Brain microvascular endothelial cell (primary cell): ENCODE data around the gene IL25.

Experiments
- DNase-seq: peaks from one replicate; pipeline ENCODE4 v3.0.0-alpha.2; 2020
- H3K27ac ChIP-seq: fragments of 250-450 bp; sonication (Bioruptor Pico); 2 replicates; pipeline ENCODE4 v1.5.1; 2020; ENCODE audit warnings: mild to moderate bottlenecking, moderate library complexity
- H3K27me3 ChIP-seq: fragments of 250-450 bp; sonication (Bioruptor Pico); replicated peaks from 2 replicates; pipeline ENCODE4 v1.5.1; 2020; ENCODE audit warnings: mild to moderate bottlenecking
- H3K36me3 ChIP-seq: fragments of 250-450 bp; sonication (Bioruptor Pico); replicated peaks from 2 replicates; pipeline ENCODE4 v1.5.1; 2020; ENCODE audit warnings: mild to moderate bottlenecking
- H3K4me3 ChIP-seq: 2 replicates; pipeline ENCODE4 v1.5.1; 2011; ENCODE audit warnings: low read depth, mild to moderate bottlenecking, control low read depth, low read length, moderate library complexity
- in situ Hi-C: cut with HindIII; loops from 2 replicates; pipeline ENCODE4 v1.10.0; 2017; ENCODE audit warnings: low sequenced_read_pairs, low pct_ligation_motif_present
- TF ChIP-seq, protein P1 (sequence below): IDR thresholded peaks from 2 replicates; pipeline ENCODE4 v1.5.1; 2011; ENCODE audit warnings: low read depth, mild to moderate bottlenecking, moderate library complexity, low read length, control low read depth, inconsistent platforms; ENCODE audit errors: missing control alignments

IL25 gene

DNA sequence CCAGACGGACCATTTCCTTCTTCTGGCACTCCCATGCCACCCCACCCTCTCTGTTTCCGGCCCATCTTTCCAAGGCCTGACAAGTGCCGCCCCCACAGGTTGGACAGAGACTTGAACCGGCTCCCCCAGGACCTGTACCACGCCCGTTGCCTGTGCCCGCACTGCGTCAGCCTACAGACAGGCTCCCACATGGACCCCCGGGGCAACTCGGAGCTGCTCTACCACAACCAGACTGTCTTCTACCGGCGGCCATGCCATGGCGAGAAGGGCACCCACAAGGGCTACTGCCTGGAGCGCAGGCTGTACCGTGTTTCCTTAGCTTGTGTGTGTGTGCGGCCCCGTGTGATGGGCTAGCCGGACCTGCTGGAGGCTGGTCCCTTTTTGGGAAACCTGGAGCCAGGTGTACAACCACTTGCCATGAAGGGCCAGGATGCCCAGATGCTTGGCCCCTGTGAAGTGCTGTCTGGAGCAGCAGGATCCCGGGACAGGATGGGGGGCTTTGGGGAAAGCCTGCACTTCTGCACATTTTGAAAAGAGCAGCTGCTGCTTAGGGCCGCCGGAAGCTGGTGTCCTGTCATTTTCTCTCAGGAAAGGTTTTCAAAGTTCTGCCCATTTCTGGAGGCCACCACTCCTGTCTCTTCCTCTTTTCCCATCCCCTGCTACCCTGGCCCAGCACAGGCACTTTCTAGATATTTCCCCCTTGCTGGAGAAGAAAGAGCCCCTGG lies 3.1 kb downstream of the IL25 start:
- no peak overlapping the region for H3K4me3 ChIP-seq
- H3K27ac ChIP-seq: no peak overlapping the region
- no peaks in the 10 kb centered on the region for H3K36me3 ChIP-seq
- in situ Hi-C loops: no loop called here
- no peak for DNase-seq
- H3K27me3 ChIP-seq: peaks cover 4% of the 10 kb centered on the region
- TF ChIP-seq, protein P1, sequence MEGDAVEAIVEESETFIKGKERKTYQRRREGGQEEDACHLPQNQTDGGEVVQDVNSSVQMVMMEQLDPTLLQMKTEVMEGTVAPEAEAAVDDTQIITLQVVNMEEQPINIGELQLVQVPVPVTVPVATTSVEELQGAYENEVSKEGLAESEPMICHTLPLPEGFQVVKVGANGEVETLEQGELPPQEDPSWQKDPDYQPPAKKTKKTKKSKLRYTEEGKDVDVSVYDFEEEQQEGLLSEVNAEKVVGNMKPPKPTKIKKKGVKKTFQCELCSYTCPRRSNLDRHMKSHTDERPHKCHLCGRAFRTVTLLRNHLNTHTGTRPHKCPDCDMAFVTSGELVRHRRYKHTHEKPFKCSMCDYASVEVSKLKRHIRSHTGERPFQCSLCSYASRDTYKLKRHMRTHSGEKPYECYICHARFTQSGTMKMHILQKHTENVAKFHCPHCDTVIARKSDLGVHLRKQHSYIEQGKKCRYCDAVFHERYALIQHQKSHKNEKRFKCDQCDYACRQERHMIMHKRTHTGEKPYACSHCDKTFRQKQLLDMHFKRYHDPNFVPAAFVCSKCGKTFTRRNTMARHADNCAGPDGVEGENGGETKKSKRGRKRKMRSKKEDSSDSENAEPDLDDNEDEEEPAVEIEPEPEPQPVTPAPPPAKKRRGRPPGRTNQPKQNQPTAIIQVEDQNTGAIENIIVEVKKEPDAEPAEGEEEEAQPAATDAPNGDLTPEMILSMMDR: no peak

DNA sequence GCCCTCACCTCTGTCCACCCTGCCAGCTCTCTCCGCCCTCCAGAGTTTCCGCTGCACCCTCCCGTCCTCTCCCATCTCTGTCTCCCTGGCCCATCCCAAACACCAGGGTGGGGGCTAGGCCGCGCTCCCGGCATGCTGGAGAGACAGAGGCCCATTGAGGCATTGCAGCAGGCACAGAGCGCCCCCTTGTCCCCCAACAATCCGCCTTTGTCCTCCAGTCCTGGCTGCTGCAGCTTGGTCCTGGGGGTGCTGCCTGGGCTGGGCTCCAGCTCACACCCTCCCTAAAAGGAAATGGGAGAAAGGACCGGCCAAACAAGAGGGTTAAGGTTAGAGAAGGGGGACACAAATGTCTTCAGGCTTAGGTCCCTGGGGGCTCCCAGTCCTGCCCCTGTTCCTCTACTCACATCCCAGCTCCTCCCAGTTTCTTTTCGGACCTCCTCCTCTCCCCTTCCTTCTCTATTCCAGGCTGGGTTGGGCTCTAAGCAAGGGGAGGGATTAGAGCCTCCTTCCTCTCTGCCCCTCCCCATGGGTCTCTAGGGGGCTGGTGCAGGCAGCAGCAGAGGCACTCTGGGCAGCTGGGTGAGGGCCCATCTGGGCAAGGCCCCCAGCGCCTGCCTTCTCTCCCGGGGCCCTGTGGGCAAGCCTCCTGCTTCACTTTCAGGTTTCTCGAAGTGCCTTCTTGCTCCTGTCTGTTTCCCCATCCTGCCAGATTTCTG lies 4.0 kb downstream of the IL25 start, which contains the start of gene CMTM5:
Gene CMTM5, plus strand, starts transcription at position 565 of the 716 bp plus-strand sequence. CDS start 206 bp downstream, outside the sequence.
- no peak within 1 kb of the TSS for H3K27ac ChIP-seq
- no peak within 1 kb of the TSS for H3K4me3 ChIP-seq
- TF ChIP-seq, protein P1: no peak
- no peak for DNase-seq
- peaks cover 2% of the 10 kb centered on the region for H3K27me3 ChIP-seq
- no peaks in the 10 kb centered on the region for H3K36me3 ChIP-seq
- in situ Hi-C loops: no loop called here

DNA sequence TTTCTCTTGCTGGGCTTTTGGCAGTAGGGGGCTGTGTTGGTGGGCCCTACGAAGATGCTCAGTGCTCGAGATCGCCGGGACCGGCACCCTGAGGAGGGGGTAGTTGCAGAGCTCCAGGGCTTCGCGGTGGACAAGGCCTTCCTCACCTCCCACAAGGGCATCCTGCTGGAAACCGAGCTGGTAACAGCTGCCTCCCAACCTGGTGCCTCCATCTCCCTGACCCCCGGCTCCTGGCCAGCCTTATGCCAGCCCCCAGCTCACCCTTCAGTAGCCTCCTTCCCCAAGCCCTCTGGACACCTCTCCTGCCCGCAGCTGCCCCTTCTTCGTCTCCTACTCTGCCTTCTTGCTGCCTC lies 4.6 kb downstream of the IL25 start:
- Histone ChIP-seq H3K36me3 (no peaks in the 10 kb centered on the region), H3K4me3 (no peak overlapping the region), H3K27ac (no peak overlapping the region), H3K27me3 (peaks cover 2% of the 10 kb centered on the region)
- in situ Hi-C loops: no loop called here
- TF ChIP-seq, protein P1: no peak
- DNase-seq: no peak

DNA sequence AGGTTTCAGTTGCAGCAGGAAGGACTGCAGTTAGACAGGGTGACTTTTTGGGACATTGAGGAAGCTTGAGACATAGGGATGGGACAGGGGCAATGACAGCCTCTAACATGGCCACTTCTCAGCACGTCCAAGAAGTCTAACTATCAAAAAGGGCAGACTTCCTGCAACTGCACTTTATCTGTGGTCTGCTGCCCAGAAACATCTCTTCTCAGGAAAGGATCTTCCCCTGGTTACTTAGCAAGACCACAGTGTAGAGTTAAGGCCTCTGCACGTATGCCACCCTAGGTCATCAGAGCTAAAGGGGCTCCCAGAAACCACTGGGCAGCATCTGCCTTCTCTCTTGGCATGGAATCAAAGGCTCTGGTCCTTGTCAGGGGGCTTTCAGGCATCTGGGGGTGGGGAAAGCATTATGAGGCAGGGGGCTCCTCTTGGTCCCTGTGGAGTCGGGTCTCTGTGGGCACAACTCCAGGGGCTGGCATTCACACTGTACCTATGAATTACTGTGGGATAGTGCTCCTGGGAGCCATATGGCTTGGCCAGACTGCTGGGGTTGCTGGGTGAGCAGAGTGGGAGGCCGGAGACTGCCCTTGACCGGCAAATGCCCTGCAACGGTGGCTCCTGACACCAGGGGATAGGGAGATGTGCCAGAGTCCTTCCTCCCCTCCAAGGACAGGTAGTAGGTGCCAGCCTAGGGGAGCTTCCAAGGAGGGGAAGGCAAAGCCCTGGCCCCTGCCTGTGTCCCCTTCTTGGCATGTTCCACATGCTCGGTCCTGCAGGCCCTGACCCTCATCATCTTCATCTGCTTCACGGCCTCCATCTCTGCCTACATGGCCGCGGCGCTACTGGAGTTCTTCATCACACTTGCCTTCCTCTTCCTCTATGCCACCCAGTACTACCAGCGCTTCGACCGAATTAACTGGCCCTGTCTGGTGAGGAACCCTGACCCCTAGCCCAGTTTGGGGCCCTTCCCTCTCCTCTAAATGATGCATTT lies 5.3 kb downstream of the IL25 start:
- Histone ChIP-seq H3K27ac (no peak overlapping the region), H3K4me3 (no peak overlapping the region), H3K27me3 (peaks cover 2% of the 10 kb centered on the region), H3K36me3 (no peaks in the 10 kb centered on the region)
- in situ Hi-C loops: no loop called here
- DNase-seq: no peak
- TF ChIP-seq, protein P1: no peak

DNA sequence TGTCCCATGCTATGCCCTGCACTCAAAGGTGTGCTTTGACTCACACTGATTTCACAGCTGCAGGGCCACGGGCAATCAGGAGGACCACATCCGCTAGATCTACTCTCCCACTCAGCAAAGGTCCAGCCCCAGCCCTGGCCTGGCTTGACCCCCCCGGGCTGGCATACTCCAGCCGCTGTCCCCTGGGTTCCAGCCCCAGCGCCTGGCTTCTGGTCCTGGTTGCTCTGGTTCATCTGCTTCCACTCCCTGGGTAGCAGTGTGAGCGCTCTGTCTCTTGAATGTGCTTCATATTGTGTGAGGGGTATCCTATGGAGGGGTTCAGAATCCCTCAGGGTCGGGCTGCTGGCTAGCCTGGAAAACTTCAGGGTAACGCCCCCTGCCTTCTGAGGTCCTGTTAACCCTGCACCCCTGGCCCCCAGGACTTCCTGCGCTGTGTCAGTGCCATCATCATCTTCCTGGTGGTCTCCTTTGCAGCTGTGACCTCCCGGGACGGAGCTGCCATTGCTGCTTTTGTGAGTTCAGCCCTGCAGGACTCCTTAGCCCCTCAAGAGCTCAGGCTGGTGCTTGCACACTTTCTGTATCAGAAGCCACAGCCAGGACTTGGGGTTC lies 6.1 kb downstream of the IL25 start:
- in situ Hi-C loops: no loop called here
- TF ChIP-seq, protein P1: no peak
- peaks cover 2% of the 10 kb centered on the region for H3K27me3 ChIP-seq

More for the DNA sequence above, 6.1 kb downstream of the IL25 start:
- H3K4me3 ChIP-seq: no peak overlapping the region
- H3K27ac ChIP-seq: no peak overlapping the region
- no peak for DNase-seq
- H3K36me3 ChIP-seq: no peaks in the 10 kb centered on the region
